Measurements from ENCODE around the gene DUSP10. TPM values are rescaled to one million over a fixed set of nuclear protein-coding genes. Genes with fewer than 3 reads are reported as not detected.

DUSP10 gene
- total RNA-seq, 1 experiment from 2014 or later = 0.17 TPM

DNA sequence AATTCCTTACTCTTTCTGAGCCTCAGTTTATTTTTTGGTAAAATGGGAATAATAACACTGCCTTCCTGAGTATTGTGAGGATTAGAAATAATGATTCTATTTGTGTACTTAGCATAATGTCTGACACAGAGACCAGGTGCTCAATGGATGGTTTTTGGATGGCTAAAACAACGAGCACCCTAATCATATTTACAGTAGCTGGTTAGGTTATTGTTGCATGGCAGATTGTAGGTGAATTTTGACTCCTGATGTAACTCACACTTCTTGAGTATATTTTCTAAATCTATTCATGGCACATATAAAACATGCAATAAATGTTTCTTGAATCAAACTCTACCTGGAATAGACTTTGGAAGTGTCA, 11.9 kb upstream of the DUSP10 start:
- CTCF ChIA-PET = no interaction called here
- H3K4me1 ChIP-seq (ENCODE audit: insufficient read depth, low read length, poor library complexity, severe bottlenecking) = no peaks in the 10 kb centered on the region
- BruUV-seq (replicated peaks) = no TSS peak
- intact Hi-C loops (cut with micrococcal nuclease; ENCODE audit: unreplicated experiment) = no loop called here
- no peak for TF ChIP-seq EZH2 (IDR thresholded peaks at IDR 0.05; ENCODE audit: borderline replicate concordance, low read depth, low read length, poor library complexity, severe bottlenecking)
- TF ChIP-seq, protein P1, sequence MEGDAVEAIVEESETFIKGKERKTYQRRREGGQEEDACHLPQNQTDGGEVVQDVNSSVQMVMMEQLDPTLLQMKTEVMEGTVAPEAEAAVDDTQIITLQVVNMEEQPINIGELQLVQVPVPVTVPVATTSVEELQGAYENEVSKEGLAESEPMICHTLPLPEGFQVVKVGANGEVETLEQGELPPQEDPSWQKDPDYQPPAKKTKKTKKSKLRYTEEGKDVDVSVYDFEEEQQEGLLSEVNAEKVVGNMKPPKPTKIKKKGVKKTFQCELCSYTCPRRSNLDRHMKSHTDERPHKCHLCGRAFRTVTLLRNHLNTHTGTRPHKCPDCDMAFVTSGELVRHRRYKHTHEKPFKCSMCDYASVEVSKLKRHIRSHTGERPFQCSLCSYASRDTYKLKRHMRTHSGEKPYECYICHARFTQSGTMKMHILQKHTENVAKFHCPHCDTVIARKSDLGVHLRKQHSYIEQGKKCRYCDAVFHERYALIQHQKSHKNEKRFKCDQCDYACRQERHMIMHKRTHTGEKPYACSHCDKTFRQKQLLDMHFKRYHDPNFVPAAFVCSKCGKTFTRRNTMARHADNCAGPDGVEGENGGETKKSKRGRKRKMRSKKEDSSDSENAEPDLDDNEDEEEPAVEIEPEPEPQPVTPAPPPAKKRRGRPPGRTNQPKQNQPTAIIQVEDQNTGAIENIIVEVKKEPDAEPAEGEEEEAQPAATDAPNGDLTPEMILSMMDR (conservative IDR thresholded peaks at IDR 0.05; ENCODE audit: low read depth, low read length) = no peak
- no peaks in the 10 kb centered on the region for H3K27me3 ChIP-seq (replicated peaks; ENCODE audit: insufficient read depth, low read depth, low read length, poor library complexity)
- no peaks in the 10 kb centered on the region for H3K9me3 ChIP-seq (ENCODE audit: low read depth, low read length, poor library complexity, severe bottlenecking)
- H3K4me3 ChIP-seq (ENCODE audit: low read depth, low read length, poor library complexity, severe bottlenecking) = no peak overlapping the region
- POLR2A ChIA-PET (ENCODE audit: low non-redundant PET) = no interaction called here
- DNase-seq (ENCODE audit: low spot score) = no peak
- H3K36me3 ChIP-seq (ENCODE audit: insufficient read depth, low read length, poor library complexity, severe bottlenecking) = no peaks in the 10 kb centered on the region
- no peak overlapping the region for H3K27ac ChIP-seq (ENCODE audit: low read depth, low read length, poor library complexity, severe bottlenecking)

DNA sequence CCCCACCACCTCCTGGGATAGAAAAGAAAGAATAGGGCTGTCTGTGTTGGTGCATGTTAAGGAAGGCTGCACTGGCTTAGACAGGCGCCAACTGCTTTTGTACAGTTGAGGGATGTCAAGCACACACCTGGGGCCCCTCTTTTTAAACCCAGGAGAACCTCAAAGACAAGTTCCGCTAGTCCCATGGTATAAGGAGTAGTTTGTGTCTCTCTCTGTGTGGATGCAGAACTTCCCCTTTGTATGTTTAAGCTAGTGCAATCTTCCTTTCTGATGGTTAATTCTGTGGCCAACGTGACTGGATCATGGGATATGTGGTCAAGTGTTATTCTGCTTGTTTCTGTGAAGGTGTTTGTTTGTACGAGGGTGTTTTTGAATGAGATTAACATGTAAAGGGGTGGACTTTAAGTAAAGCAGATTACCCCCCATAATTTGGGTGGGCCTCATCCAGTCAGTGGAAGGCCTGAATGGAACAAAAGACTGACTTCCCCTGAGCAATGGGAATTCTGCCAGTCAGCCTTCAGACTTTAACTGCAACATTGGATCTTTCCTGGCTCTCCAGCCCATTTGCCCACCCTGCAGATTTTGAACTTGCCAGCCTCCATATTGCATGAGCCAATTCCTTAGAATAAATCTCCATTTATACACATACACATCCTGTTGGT, 9.5 kb upstream of the DUSP10 start:
- ChIA-PET POLR2A (ENCODE audit: low non-redundant PET) (no interaction called here), CTCF (no interaction called here)
- Histone ChIP-seq H3K9me3 (ENCODE audit: low read depth, low read length, poor library complexity, severe bottlenecking) (no peaks in the 10 kb centered on the region), H3K4me1 (ENCODE audit: insufficient read depth, low read length, poor library complexity, severe bottlenecking) (no peaks in the 10 kb centered on the region), H3K27me3 (replicated peaks; ENCODE audit: insufficient read depth, low read depth, low read length, poor library complexity) (no peaks in the 10 kb centered on the region), H3K4me3 (ENCODE audit: low read depth, low read length, poor library complexity, severe bottlenecking) (no peak overlapping the region), H3K27ac (ENCODE audit: low read depth, low read length, poor library complexity, severe bottlenecking) (no peak overlapping the region), H3K36me3 (ENCODE audit: insufficient read depth, low read length, poor library complexity, severe bottlenecking) (no peaks in the 10 kb centered on the region)
- DNase-seq (ENCODE audit: low spot score) = no peak
- intact Hi-C loops (cut with micrococcal nuclease; ENCODE audit: unreplicated experiment) = no loop called here
- TF ChIP-seq EZH2 (IDR thresholded peaks at IDR 0.05; ENCODE audit: borderline replicate concordance, low read depth, low read length, poor library complexity, severe bottlenecking) = no peak
- TF ChIP-seq, protein P1 (conservative IDR thresholded peaks at IDR 0.05; ENCODE audit: low read depth, low read length) = no peak
- BruUV-seq (replicated peaks) = no TSS peak

DNA sequence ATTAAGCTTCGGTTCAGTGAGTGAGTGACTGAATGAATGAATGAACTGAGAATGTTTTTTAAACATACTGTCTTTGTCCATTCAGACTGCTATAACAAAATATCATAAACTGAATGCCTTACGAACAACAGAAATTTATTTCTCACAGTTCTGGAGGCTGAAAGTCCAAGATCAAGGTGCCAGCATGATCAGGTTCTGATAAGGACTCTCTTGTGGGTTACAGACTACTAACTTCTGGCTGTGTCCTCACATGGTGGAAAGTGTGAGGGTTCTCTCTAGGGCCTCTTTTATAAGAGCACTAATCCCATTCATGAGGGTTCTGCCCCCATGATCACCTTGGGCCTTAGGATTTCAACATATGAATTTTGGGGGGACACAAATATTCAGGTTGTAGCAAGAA, 7.1 kb upstream of the DUSP10 start:
- H3K4me1 ChIP-seq (ENCODE audit: insufficient read depth, low read length, poor library complexity, severe bottlenecking) = no peaks in the 10 kb centered on the region
- TF ChIP-seq EZH2 (IDR thresholded peaks at IDR 0.05; ENCODE audit: borderline replicate concordance, low read depth, low read length, poor library complexity, severe bottlenecking) = no peak
- TF ChIP-seq, protein P1 (conservative IDR thresholded peaks at IDR 0.05; ENCODE audit: low read depth, low read length) = no peak
- H3K36me3 ChIP-seq (ENCODE audit: insufficient read depth, low read length, poor library complexity, severe bottlenecking) = no peaks in the 10 kb centered on the region
- H3K9me3 ChIP-seq (ENCODE audit: low read depth, low read length, poor library complexity, severe bottlenecking) = no peaks in the 10 kb centered on the region
- intact Hi-C loops (cut with micrococcal nuclease; ENCODE audit: unreplicated experiment) = no loop called here
- no peak overlapping the region for H3K27ac ChIP-seq (ENCODE audit: low read depth, low read length, poor library complexity, severe bottlenecking)
- ChIA-PET CTCF (no interaction called here), POLR2A (ENCODE audit: low non-redundant PET) (no interaction called here)
- no peak for DNase-seq (ENCODE audit: low spot score)
- no peaks in the 10 kb centered on the region for H3K27me3 ChIP-seq (replicated peaks; ENCODE audit: insufficient read depth, low read depth, low read length, poor library complexity)
- H3K4me3 ChIP-seq (ENCODE audit: low read depth, low read length, poor library complexity, severe bottlenecking) = no peak overlapping the region
- BruUV-seq (replicated peaks) = no TSS peak

Data from A673 (cell line).